ENCODE measurements around the gene EPG5. TPM values are rescaled to one million over a fixed set of nuclear protein-coding genes. Genes with fewer than 3 reads are reported as not detected.

The EPG5 gene
- total and polyA plus RNA-seq, 2 of the 4 experiments (the other 2 are of a cell fraction) = 37.3 to 114 TPM

GRCh38 chr18:45993438-45993837 lies 26.3 kb upstream of the EPG5 start:
- H3K9me1 ChIP-seq (ENCODE audit: insufficient read depth, low read length) = 0 out of 2 replicates have a peak, but pooled peaks cover 4% of the 10 kb centered on the region
- H3K36me3 ChIP-seq (ENCODE audit: control insufficient read depth, insufficient read depth, low read length) = peaks cover 8% of the 10 kb centered on the region; the same call in 1 of the 2 replicates
- H3K27me3 ChIP-seq (ENCODE audit: control insufficient read depth, insufficient read depth, low read length) = no peaks in the 10 kb centered on the region
- peak overlapping the region; percentile 92 for H2BK120ac ChIP-seq (ENCODE audit: low read depth, low read length)
- peak overlapping the region in 1 of 2 experiments; percentile 67; a peak in 2 of 4 replicates for H4K8ac ChIP-seq (ENCODE audit: low read depth in 2 of 2, low read length in 2 of 2)
- H4K20me1 ChIP-seq (ENCODE audit: insufficient read depth, low read length) = no peaks in the 10 kb centered on the region; the same call in 1 of the 2 replicates
- no peaks in the 10 kb centered on the region for H3K79me1 ChIP-seq (ENCODE audit: low read depth in 1 of 2, low read length in 2 of 2)
- no peak overlapping the region for H2AK9ac ChIP-seq (replicated peaks; ENCODE audit: low read depth, low read length, poor library complexity)
- no peak overlapping the region for H3K14ac ChIP-seq (replicated peaks; ENCODE audit: low read depth, low read length)
- peak; percentile 91 for DNase-seq
- H3K18ac ChIP-seq (ENCODE audit: low read depth, low read length) = peak overlapping the region; percentile 40; the same call in 1 of the 2 replicates
- H4K91ac ChIP-seq (ENCODE audit: insufficient read depth, low read depth, low read length) = no peak overlapping the region
- no peak overlapping the region; the same call in 1 of the 2 replicates for H4K5ac ChIP-seq (ENCODE audit: low read depth, low read length)
- intact Hi-C loops (cut with micrococcal nuclease) = no loop called here
- no peak for TF ChIP-seq MAFK (IDR thresholded peaks at IDR 0.05; ENCODE audit: low read depth, low read length)
- peak; percentile 23; the same call in 1 of the 2 replicates for TF ChIP-seq FOS (IDR thresholded peaks at IDR 0.05; ENCODE audit: low read depth, low read length)
- no peak for TF ChIP-seq MAZ (IDR thresholded peaks at IDR 0.05; ENCODE audit: borderline replicate concordance, low read depth, low read length)
- TF ChIP-seq RAD21 (IDR thresholded peaks at IDR 0.05; ENCODE audit: low read length) = no peak
- 0 out of 2 replicates have a peak, but pooled peaks have one; percentile 14 for TF ChIP-seq BHLHE40 (IDR thresholded peaks at IDR 0.05; ENCODE audit: low read depth, low read length)
- TF ChIP-seq POLR2A (IDR thresholded peaks at IDR 0.05; ENCODE audit: low read depth, low read length) = no peak
- no peak for TF ChIP-seq MXI1 (IDR thresholded peaks at IDR 0.05; ENCODE audit: borderline replicate concordance, low read depth, low read length)
- TF ChIP-seq, protein P1, sequence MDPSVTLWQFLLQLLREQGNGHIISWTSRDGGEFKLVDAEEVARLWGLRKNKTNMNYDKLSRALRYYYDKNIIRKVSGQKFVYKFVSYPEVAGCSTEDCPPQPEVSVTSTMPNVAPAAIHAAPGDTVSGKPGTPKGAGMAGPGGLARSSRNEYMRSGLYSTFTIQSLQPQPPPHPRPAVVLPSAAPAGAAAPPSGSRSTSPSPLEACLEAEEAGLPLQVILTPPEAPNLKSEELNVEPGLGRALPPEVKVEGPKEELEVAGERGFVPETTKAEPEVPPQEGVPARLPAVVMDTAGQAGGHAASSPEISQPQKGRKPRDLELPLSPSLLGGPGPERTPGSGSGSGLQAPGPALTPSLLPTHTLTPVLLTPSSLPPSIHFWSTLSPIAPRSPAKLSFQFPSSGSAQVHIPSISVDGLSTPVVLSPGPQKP (IDR thresholded peaks at IDR 0.05; ENCODE audit: borderline replicate concordance, low read depth, low read length) = no peak
- TF ChIP-seq CEBPB (IDR thresholded peaks at IDR 0.05; ENCODE audit: low read depth, low read length) = peak; percentile 79
- TF ChIP-seq RCOR1 (IDR thresholded peaks at IDR 0.05; ENCODE audit: insufficient replicate concordance, low read length) = no peak
- TF ChIP-seq CHD1 (IDR thresholded peaks at IDR 0.05; ENCODE audit: low read depth, low read length) = no peak
- TF ChIP-seq USF2 (IDR thresholded peaks at IDR 0.05; ENCODE audit: low read depth, low read length) = no peak
- TF ChIP-seq SMC3 (IDR thresholded peaks at IDR 0.05; ENCODE audit: low read depth, low read length) = no peak
- TF ChIP-seq, protein P2, sequence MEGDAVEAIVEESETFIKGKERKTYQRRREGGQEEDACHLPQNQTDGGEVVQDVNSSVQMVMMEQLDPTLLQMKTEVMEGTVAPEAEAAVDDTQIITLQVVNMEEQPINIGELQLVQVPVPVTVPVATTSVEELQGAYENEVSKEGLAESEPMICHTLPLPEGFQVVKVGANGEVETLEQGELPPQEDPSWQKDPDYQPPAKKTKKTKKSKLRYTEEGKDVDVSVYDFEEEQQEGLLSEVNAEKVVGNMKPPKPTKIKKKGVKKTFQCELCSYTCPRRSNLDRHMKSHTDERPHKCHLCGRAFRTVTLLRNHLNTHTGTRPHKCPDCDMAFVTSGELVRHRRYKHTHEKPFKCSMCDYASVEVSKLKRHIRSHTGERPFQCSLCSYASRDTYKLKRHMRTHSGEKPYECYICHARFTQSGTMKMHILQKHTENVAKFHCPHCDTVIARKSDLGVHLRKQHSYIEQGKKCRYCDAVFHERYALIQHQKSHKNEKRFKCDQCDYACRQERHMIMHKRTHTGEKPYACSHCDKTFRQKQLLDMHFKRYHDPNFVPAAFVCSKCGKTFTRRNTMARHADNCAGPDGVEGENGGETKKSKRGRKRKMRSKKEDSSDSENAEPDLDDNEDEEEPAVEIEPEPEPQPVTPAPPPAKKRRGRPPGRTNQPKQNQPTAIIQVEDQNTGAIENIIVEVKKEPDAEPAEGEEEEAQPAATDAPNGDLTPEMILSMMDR (conservative IDR thresholded peaks at IDR 0.05; ENCODE audit: low read depth, low read length) = no peak
- no peak for TF ChIP-seq NFE2L2 (IDR thresholded peaks at IDR 0.05; ENCODE audit: low read depth, low read length)
- no peak for TF ChIP-seq RFX5 (IDR thresholded peaks at IDR 0.05; ENCODE audit: low read depth, low read length)
- in situ Hi-C loops (cut with MboI; ENCODE audit: low sequenced_read_pairs) = no loop called here
- no peak overlapping the region for H2AFZ ChIP-seq (replicated peaks; ENCODE audit: low read length, poor library complexity)
- H2BK5ac ChIP-seq (ENCODE audit: low read depth, low read length, poor library complexity, severe bottlenecking) = peak overlapping the region; percentile 88
- H3K4ac ChIP-seq (ENCODE audit: low read depth, low read length) = peak overlapping the region; percentile 49
- WGBS, 2 experiments (ENCODE audit: extremely low coverage in 2 of 2, insufficient read length in 1 of 2) = 0% methylated on average over 1 of the region's 4 CpGs; no CpG with 5 or more reads in 1 of the 2 experiments
- no peak overlapping the region for H3K4me3 ChIP-seq (ENCODE audit: insufficient read depth, low read depth, low read length)
- H3K56ac ChIP-seq (ENCODE audit: extremely low read depth, insufficient read depth, low read length) = no peak overlapping the region
- H3K4me1 ChIP-seq (ENCODE audit: control insufficient read depth, insufficient read depth, low read length) = peaks cover 4% of the 10 kb centered on the region
- dilution Hi-C loops (cut with HindIII; ENCODE audit: low sequenced_read_pairs, unreplicated experiment) = no loop called here
- BruUV-seq (replicated peaks) = no TSS peak
- ChIA-PET POLR2A (ENCODE audit: unreplicated experiment) (no interaction called here), CTCF (no interaction called here)
- H2BK15ac ChIP-seq (ENCODE audit: low read depth, low read length) = no peak overlapping the region
- no peak overlapping the region; the same call in 1 of the 2 replicates for H3K27ac ChIP-seq (ENCODE audit: insufficient read depth, low read length)
- peak; percentile 83 for ATAC-seq (ENCODE audit: low read depth)
- H3K4me2 ChIP-seq (ENCODE audit: low read depth, low read length) = peak overlapping the region; percentile 55; the same call in 1 of the 2 replicates
- H2BK20ac ChIP-seq (ENCODE audit: low read depth, low read length) = peak overlapping the region; percentile 76; the same call in 1 of the 2 replicates
- no peak overlapping the region for H3K9ac ChIP-seq (ENCODE audit: low read depth, low read length)
- no peaks in the 10 kb centered on the region for H3K9me3 ChIP-seq (ENCODE audit: control insufficient read depth, insufficient read depth, low read length)
- no peak overlapping the region for H3K23ac ChIP-seq (ENCODE audit: low read depth, low read length)
- H2AK5ac ChIP-seq (ENCODE audit: low read depth, low read length) = peak overlapping the region; percentile 29

Measured in IMR-90 (cell line).